HG03432 (cell line): ENCODE data around the gene LTB4R2.
"Not testable (repeated sequence)": the region's sequence is repeated elsewhere in the genome, so short reads cannot be mapped to it uniquely, and the experiment has no call there.

Experiments
- ATAC-seq: cut with Tn5 transposase; IDR thresholded peaks from one replicate; pipeline ENCODE4 v1.9.1; 2021; ENCODE audit warnings: mild to moderate bottlenecking, moderate library complexity; ENCODE audit not compliant: unreplicated experiment

The LTB4R2 gene

DNA sequence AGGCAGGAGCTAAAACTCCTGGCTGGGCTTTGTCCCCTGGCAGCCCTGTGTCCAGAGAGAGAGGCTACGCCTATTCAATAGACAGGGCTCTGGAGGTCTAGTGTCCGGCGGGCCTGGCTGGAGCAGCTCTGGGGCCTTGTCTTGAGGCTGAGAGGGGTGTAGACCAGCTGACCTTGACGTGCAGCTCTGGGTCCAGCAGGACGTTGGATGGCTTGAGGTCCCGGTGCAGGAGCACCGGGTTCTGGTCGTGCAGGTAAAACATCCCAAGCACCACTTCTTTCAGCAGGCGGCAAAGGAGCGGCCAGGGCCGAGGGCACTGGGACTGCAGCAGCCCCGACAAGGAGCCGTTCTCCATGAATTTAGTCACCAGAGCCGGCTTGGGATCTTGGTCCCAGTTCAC lies 28.9 kb downstream of the LTB4R2 start:
- ATAC-seq: no peak

DNA sequence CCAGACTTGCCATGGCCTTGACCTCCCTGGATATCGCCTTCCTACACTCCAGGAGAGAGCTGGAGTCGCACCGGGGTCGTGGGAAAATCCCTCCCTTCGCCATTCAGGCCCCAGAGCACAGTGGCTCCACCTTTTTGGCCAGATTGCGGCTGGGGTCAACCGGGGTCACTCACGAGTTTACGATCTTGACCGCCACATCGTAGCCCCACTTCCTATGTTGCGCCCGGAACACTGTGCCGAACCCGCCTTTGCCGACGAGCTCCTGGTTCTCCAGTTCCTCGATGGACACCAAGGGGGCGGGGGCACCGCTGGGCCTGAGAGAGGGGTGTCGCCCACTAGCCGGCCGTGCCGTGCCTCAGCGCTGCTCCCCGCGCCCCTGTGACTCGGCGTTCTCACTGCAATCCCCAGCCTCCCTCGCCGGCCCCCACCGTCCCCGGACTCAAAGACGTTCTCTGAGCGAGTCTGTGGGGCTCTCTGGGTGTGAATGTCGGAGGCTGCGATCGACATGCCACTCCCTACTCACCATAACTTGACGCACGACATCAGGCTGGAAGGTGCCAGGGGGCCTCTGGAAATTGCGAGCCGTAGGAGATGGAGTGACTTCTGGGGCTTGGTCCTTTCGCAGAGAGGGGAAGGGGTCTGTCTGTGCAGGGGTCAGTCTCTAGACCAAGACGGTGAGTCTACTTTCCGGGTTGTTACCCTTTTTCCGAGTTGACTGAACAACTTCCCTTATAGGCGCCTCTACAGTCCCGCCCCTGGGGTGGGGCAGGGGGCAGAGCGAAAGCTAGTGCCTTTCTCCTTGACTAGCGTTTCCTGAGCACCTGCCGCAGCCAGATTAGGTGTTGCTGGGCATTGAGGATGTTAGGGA lies 29.6 kb downstream of the LTB4R2 start, which contains the start of gene RIPK3:
Gene RIPK3 (minus strand): TSS at position 708 of the 868 bp plus-strand sequence. CDS start 165 bp downstream, at position 543.
- peak; percentile 86 for ATAC-seq

DNA sequence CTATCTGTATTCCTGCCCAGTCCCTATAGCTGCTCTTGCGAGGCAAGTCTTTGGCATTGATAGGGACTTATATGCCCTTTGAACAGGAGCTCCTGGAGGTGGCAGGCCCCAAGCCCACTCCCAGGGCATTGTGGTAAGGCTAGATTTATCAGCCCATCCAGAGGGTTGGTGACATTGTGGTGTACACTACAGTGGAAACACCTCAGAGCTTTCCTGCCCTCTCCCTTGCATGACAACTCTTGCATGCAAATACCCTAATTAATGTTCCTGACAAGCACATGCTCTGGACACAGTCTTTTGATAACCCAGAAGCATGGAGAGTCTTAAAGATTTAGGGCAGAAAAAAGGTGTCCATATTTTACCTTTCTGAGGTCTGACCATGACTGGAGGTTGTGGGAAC lies 30.7 kb downstream of the LTB4R2 start:
- no peak for ATAC-seq

DNA sequence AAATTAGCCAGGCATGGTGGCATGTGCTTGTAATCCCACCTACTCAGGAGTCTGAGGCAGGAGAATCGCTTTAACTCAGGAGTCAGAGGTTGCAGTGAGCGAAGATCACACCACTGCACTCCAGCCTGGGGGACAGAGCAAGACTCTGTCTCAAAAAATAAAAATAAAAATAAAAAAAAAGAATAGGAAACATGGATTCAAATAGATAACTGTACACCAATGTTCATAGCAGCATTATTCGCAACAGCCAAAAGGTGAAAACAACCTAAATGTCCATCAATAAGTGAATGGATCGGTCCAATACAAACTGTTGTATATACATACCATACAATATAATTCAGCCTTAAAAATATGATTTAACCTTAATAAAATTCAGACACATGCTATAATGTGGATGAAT lies 32.9 kb downstream of the LTB4R2 start:
- no peak for ATAC-seq

DNA sequence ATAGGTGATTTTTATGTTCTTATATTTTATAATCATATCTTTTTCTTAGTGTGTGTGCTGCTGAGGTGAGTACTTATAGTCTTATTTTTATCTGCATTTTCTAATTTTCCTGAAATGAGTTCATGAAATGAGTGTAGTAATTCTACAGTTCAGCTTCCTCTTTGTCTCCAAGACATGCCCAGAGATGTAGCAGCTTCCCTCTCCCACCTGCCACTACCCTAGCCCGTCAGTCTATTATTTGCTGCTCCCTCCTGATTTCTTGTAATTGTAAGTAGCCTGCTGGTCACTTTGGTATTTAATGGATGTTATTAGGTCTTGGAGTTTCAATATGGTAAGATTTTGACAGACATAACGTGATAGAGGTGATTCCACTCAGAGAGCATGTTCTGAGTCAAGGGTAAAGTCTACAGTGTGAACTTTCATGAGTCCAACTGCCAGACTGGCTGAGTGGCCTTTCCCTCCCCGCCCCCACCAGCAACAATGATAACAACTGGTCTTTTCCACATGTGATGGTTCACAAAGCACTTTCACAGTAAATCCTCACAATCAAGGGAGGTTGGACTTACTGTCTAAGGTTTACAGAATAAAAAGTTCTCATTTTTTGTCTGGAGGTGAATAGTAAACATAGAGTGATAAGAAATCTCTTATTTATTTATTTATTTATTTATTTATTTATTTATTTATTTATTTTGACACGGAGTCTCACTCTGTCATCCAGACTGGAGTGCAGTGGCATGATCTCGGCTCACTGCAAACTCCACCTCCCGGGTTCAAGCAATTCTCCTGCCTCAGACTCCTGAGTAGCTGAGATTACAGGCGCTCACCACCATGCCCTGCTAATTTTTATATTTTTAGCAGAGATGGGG lies 34.1 kb downstream of the LTB4R2 start:
- no peak for ATAC-seq

DNA sequence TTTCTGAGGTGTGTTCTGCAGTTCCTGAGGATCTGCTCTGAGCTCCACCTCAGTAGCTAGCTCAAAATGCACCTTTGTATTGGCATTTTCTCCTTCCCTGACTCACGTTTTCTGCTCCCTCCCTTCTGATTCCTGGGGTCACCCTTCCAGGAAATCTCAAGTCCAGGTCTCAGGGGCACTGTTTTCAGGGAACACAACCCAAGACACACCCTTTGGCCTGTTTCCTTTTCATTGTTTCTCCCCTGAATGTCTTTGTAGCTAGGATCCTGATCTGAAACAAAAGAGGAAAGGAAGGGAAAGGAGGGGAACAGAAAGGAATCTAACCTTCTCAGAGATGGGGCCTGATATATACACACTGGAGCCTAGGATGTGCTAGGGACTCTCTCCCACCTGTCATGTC lies 37.2 kb downstream of the LTB4R2 start:
- ATAC-seq: no peak

DNA sequence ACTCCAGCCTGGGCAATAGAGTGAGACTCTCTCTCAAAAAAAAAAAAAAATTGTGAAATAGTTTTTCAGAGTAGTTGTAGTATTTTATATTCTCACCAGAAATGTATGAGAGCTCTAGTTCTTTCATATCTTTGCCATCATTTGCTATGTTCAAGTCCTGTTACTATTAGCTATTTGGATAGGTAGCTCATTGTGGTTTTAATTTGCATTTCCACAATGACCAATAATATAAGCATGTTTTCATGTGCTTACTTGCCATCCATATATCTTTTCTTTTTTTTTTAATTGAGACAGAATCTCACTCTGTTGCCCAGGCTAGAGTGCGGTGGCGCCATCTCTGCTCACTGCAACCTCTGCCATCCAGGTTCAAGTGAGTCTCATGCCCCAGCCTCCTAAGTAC lies 38.2 kb downstream of the LTB4R2 start:
- no peak for ATAC-seq

DNA sequence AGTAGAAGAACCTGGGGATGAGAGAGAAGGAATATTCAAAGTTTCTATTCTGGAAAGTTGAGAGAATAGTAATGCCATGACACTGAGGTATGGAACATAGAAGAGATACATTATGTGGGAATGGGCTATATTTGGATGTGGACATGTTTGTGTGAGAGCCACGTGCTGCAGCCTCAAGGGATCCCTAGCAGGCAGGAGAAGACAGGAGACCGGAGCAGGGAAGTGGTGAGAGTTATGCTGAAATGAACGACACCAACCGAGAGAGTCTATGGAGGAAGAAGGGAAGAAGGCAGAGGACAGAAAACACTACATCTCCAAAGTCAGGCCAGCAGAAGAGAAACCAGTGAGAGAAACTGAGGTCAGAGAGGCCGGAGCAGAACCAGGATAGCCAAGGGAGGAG lies 39.8 kb downstream of the LTB4R2 start:
- no peak for ATAC-seq

DNA sequence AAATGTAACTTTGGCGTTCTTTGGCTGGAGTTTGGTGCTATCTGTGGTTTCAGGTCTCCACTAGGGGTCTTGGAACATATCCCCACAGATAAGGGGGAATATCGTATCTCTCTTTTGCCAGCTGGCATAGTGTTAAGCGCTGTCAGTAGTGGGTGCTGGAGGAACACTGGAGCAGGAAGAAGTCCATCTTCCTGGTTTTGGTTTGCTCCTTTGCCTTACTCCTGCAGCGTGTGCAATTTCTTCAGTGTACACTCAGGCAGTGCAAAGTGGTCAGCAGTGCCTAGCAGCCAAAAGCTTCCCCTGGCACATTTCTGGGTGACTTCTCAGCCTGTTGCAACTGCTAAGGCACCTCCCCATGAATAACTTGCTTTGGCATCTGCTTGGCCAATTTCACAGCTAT lies 41.6 kb downstream of the LTB4R2 start:
- ATAC-seq: no peak

DNA sequence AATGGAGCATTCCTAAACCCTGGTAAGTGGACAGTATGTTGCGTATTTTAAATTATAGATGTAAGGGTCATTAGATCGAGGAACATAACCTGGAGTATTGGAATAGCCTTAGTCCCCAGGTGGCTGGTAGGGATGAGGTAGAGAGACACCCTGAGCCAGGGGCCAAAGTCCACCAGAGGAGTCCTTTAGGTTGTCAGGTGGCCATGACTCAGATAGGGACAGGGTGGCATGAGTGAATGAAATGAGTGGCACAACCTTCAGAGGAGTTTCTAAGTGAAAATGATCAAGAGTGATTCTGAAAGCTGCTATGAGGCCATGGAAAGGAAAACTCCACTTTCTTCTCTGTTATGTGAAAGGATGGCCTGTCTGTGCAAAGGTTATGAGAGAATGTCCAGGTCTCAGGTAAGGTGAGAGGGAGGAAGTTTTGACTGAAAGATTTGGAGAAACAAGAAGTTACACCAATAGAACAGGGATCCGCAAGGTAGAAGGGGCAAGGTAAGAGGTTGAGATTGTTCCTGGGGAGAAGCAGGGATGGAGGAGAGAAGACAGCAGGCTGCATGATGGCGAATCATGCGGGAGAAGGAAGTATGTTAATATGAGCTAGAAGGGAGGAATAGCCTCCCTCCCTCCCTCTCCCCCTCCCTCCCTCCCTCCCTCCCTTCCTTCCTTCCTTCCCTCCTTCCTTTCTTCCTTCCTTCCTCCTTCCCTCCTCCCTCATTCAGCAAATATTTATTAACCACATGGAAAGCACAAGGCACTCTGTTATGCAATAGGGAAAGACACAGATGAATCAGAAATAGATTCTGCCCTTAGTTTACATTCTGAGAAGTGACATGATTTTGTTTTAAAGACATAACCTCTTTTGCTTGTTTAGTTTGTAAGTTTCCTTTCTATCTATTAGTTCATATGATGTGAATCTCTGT lies 43.9 kb downstream of the LTB4R2 start:
- ATAC-seq: no peak

DNA sequence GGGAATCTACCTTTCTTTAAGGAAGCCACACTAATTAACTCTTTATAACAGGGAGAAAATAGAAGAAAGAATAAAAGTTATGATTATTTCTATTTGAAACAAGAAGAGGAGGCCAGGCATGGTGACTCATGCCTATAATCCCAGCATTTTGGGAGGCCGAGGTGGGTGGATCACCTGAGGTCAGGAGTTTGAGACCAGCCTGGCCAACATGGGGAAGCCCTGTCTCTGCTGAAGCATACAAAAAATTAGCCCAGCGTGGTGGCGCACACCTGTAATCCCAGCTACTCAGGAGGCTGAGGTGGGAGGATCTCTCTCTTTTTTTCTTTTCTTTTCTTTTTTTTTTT lies 44.5 kb downstream of the LTB4R2 start:
- not testable (repeated sequence) for ATAC-seq

DNA sequence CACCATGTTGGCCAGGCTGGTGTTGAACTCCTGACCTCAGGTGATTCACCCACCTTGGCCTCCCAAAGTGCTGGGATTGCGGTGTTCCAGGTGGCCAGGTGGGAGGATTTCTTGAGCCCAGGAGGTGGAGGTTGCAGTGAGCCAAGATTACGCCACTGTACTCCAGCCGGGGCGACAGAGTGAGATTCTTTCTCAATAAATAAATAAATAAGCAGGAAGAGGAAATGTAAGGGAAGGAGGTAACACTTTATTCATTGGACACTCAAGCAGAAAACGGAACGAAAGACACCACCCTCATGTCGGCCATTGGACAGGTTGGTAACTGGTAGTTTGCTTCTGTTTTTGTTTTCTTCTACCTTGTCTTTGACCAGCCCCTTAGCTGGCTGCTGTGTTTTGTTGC lies 45.1 kb downstream of the LTB4R2 start:
- no peak for ATAC-seq

DNA sequence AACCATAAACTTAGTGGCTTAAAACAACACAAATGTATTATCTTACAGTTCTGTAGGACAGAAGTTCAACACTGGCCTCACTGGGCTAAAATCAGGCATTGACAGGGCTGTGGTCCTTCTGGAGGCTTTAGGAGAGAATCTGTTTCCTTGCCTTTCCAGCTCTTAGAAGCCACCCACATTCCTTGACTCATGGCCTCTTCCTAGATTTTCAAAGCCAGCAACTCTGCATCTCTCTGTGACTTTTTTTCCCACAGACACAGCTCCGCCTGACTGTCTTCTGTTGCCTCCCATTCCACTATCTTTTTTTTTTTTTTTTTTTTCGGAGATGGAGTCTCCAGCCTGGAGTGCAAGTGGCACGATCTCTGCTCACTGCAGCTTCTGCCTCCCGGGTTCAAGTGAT lies 46.3 kb downstream of the LTB4R2 start:
- no peak for ATAC-seq

DNA sequence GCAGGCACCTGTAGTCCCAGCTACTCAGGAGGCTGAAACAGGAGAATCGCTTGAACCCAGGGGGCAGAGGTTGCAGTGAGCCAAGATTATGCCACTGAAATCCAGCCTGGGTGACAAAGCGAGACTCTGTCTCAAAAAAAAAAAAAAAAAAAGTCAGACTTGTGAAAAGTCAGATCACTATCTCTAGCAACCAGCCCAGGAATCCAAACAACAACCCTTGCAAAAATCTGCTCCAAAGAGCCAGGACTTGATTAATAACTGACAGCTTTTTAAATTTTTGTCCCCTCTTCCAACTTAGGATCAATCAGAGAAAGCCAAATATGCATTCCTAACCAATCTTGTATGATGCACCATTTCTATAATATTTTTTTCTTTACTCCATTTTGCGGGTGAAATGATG lies 50.3 kb downstream of the LTB4R2 start:
- ATAC-seq: no peak

DNA sequence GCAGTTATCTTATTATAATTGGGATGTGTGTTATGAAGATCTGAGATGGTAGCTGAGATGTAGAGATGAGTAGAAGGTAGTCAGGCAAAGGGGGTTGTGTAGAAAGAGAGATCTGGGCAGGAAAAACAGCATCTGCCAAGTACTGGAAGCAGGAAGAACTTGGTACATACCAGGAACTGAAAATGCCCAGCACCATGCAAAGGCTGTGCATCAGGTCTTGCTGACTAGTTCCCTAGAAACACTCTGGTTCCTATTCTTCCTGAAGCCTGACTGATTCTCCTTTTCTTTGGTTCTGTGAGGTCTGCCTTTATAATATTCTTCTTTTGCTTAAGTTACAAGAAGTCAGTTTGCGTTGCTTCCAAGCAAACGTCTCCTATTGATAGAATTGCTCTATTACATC lies 51.4 kb downstream of the LTB4R2 start:
- ATAC-seq: no peak
